Measurements from ENCODE around the gene ALDH3A2.

Gene ALDH3A2

DNA sequence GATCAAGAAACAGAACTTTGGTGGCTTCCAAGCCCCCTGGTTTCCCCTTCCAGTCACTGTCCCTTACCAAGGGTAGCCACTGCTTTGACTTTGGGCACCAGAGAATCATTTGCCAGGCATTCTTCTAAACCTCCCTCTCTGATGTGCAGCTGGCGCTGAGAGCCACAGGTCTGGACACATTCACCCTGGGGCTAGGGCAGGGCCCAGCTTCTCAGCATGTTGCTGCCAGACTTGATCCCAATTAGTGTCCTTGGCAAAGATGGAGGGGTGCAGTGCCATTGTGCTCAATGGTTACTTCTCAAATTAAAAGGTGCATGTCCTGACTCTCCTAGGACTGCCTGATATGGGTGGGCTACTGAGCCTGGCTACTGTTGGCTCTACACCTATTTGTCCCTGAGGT is 75.4 kb downstream of the ALDH3A2 start:
- DNase-seq (ENCODE audit: low spot score) (peak; percentile 90), ATAC-seq (ENCODE audit: low read depth) (peak; percentile 47)
- Histone ChIP-seq H3K36me3 (ENCODE audit: low read depth) (no peaks in the 10 kb centered on the region), H3K9me3 (ENCODE audit: severe bottlenecking) (no peaks in the 10 kb centered on the region), H3K4me1 (ENCODE audit: insufficient read depth, poor library complexity, severe bottlenecking) (peaks cover 57% of the 10 kb centered on the region), H3K27ac (ENCODE audit: poor library complexity, severe bottlenecking) (peak overlapping the region; percentile 57), H3K4me3 (ENCODE audit: severe bottlenecking) (no peak overlapping the region), H3K27me3 (ENCODE audit: insufficient read depth, poor library complexity, severe bottlenecking) (no peaks in the 10 kb centered on the region)
- TF ChIP-seq, protein P1, sequence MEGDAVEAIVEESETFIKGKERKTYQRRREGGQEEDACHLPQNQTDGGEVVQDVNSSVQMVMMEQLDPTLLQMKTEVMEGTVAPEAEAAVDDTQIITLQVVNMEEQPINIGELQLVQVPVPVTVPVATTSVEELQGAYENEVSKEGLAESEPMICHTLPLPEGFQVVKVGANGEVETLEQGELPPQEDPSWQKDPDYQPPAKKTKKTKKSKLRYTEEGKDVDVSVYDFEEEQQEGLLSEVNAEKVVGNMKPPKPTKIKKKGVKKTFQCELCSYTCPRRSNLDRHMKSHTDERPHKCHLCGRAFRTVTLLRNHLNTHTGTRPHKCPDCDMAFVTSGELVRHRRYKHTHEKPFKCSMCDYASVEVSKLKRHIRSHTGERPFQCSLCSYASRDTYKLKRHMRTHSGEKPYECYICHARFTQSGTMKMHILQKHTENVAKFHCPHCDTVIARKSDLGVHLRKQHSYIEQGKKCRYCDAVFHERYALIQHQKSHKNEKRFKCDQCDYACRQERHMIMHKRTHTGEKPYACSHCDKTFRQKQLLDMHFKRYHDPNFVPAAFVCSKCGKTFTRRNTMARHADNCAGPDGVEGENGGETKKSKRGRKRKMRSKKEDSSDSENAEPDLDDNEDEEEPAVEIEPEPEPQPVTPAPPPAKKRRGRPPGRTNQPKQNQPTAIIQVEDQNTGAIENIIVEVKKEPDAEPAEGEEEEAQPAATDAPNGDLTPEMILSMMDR (IDR thresholded peaks at IDR 0.05; ENCODE audit: poor library complexity, severe bottlenecking): no peak

DNA sequence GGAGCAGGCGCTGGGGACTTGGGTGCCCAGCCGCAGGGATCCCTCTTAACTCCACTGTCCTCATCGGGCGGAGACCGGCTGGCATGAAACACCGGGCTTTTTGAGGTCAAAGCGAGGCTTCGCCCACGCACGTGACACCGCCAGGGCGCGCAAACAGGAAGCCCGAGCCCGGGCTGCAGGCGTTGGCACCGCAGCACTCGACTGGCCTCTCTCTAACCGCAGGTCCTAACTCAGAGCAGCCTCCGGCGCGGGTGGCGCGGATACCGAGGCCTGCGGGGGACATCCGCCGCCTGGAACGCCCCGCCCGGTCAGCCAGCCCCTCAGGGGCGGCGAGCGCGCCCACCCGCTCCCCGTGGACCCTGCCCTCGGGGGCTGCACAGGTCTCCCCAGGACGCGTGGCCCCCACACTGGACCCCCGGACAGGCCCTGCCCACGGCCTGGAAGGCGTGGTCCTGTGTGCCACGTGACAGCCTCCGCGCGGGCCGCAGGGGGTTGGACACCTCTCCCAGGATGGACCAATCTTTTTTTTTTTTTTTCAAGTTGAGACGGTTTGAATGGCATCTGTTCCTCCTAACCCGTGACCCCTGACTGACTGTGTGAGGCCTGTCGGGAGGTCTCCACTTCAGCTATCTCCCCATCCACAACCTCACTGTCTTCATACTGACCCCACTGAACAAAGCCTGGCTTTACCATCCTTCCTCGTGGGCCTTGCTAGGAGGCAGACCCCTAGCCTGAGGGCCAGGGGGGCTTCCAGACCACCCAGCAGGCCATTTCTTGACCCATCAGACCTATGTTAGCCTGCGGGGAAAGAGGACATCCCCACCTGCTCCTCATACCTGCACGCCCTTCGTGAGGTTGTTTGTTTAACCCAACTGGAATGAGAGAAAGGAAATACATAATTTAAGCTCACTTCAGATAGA is 76.2 kb downstream of the ALDH3A2 start:
- no peak overlapping the region for H3K4me3 ChIP-seq (ENCODE audit: severe bottlenecking)

DNA sequence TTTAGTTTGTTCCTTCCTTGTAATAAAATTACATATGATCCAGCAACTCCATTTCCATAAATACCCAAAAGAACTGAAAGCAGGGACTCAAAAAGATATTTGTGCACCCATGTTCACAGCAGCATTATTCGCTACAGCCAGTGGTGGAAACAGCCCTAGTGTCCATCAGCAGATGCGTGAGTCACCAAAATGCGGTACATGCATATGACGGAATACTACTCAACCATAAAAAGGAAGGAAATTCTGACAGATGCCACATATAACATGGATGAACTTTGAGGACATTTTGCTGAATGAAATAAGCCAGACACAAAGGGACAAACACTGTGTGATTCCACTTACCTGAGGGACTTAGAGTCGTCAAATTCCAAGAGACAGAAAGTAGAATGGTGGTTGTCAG is 76.9 kb downstream of the ALDH3A2 start:
- H3K9me3 ChIP-seq (ENCODE audit: severe bottlenecking): no peaks in the 10 kb centered on the region
- no peak overlapping the region for H3K4me3 ChIP-seq (ENCODE audit: severe bottlenecking)
- peak overlapping the region; percentile 57 for H3K27ac ChIP-seq (ENCODE audit: poor library complexity, severe bottlenecking)
- no peaks in the 10 kb centered on the region for H3K36me3 ChIP-seq (ENCODE audit: low read depth)
- ATAC-seq (ENCODE audit: low read depth): no peak
- no peak for DNase-seq (ENCODE audit: low spot score)
- H3K27me3 ChIP-seq (ENCODE audit: insufficient read depth, poor library complexity, severe bottlenecking): no peaks in the 10 kb centered on the region
- H3K4me1 ChIP-seq (ENCODE audit: insufficient read depth, poor library complexity, severe bottlenecking): peaks cover 45% of the 10 kb centered on the region
- TF ChIP-seq, protein P1 (IDR thresholded peaks at IDR 0.05; ENCODE audit: poor library complexity, severe bottlenecking): no peak

More for the DNA sequence above, 76.2 kb downstream of the ALDH3A2 start:
- H3K9me3 ChIP-seq (ENCODE audit: severe bottlenecking): no peaks in the 10 kb centered on the region
- peaks cover 49% of the 10 kb centered on the region for H3K4me1 ChIP-seq (ENCODE audit: insufficient read depth, poor library complexity, severe bottlenecking)
- no peaks in the 10 kb centered on the region for H3K27me3 ChIP-seq (ENCODE audit: insufficient read depth, poor library complexity, severe bottlenecking)
- TF ChIP-seq, protein P1 (IDR thresholded peaks at IDR 0.05; ENCODE audit: poor library complexity, severe bottlenecking): no peak
- ATAC-seq (ENCODE audit: low read depth): peak; percentile 13; the same call in 2 of the 3 replicates
- peak; percentile 68 for DNase-seq (ENCODE audit: low spot score)
- H3K36me3 ChIP-seq (ENCODE audit: low read depth): no peaks in the 10 kb centered on the region
- peak overlapping the region; percentile 57 for H3K27ac ChIP-seq (ENCODE audit: poor library complexity, severe bottlenecking)

DNA sequence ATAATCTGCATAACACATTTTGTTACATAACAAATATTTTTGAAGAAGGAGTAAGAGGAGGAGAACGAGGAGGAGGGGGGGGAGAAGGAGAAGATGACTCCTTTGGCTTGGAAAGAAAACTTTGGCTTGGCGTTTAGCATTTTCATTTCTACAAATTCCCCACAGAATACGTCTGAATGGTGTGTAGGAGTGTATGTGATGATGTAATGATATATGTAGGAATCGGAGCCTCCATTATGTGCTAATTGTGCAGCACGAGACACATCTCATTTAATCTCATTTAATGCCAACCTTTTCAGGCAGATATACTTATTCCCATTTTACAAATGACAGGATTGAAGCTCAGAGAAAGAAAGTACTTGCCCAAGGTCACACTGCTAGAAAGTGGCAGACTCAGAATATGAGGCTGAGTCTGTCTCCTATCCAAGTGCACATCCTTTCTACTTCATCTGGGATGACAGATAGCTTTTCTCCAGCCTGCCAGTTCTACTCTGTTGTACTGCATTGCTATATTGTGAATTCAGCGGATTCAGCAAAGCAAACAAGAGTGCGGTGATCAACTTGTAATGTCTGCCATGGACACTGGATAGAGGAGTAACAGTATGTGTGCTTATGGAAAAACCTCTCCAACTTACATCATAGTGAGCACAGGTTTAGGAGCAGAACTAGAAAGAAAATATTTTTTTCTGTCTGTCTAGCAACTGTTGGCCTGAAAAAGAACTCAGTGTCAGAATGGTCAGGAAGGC is 78.3 kb downstream of the ALDH3A2 start:
- Histone ChIP-seq H3K4me3 (ENCODE audit: severe bottlenecking) (no peak overlapping the region), H3K4me1 (ENCODE audit: insufficient read depth, poor library complexity, severe bottlenecking) (peaks cover 36% of the 10 kb centered on the region), H3K9me3 (ENCODE audit: severe bottlenecking) (no peaks in the 10 kb centered on the region), H3K27ac (ENCODE audit: poor library complexity, severe bottlenecking) (peak overlapping the region; percentile 64), H3K27me3 (ENCODE audit: insufficient read depth, poor library complexity, severe bottlenecking) (no peaks in the 10 kb centered on the region), H3K36me3 (ENCODE audit: low read depth) (no peaks in the 10 kb centered on the region)
- ATAC-seq (ENCODE audit: low read depth): no peak
- TF ChIP-seq, protein P1 (IDR thresholded peaks at IDR 0.05; ENCODE audit: poor library complexity, severe bottlenecking): no peak
- DNase-seq (ENCODE audit: low spot score): no peak

All from RWPE2 (cell line).